ENCODE data around the gene PRELP. TPM values are rescaled to one million over a fixed set of nuclear protein-coding genes. Genes with fewer than 3 reads are reported as not detected.

Gene PRELP
- under 0.01 TPM in 2 replicates for total RNA-seq

GRCh38 chr1:203475012-203475981 is at the start of gene PRELP:
Gene PRELP, plus strand, starts transcription at chr1:203475806. Its CDS starts 7,379 bp downstream, at chr1:203483185.

GRCh38 chr1:203493901-203494300 is 18.3 kb downstream of the PRELP start, which contains the start of gene OPTC:
Gene OPTC, plus strand, starts transcription at chr1:203494153. Its CDS starts 1,853 bp downstream, at chr1:203496006.

Other genes with a start within 250 kb of the PRELP start
- not detected in 2 replicates for gene CHIT1, start 246.1 kb upstream of the PRELP start, total RNA-seq
- 10.2 and 11.0 TPM in 2 replicates for gene BTG2, start 170.3 kb upstream of the PRELP start, total RNA-seq
- 4.7 and 18.1 TPM in 2 replicates for gene FMOD, start 124.7 kb upstream of the PRELP start, total RNA-seq
- not detected in 2 replicates for gene OPTC, start 18.3 kb downstream of the PRELP start, total RNA-seq
- gene ATP2B4, start 151.0 kb downstream of the PRELP start, total RNA-seq: 34.5 and 45.5 TPM in 2 replicates

All from epithelial cell of alveolus of lung (primary cell).